B cell (primary cell): ENCODE results near the gene PAM. TPM values are rescaled to one million over a fixed set of nuclear protein-coding genes. Genes with fewer than 3 reads are reported as not detected.

ENCODE experiments used
- ATAC-seq: fragments of 200-7000 bp; cut with Tn5 transposase; one replicate; pipeline ENCODE4 v1.10.0; 2021; ENCODE audit warnings: low read depth, mild to moderate bottlenecking, moderate number of reproducible peaks, moderate library complexity
- CTCF ChIA-PET: fragments of 350-600 bp; sonication (Branson Sonifier 250); formaldehyde crosslinking; loops from one replicate; lab custom pipeline; 2021; ENCODE audit warnings: antibody characterized with exemption, inconsistent platforms; lab: Charles Lee
- POLR2A ChIA-PET: fragments of 350-600 bp; sonication (Branson Sonifier 250); formaldehyde crosslinking; loops from one replicate; lab custom pipeline; 2021; ENCODE audit warnings: antibody characterized with exemption; lab: Charles Lee
- DNase-seq: peaks from one replicate; pipeline ENCODE4 v3.0.0; 2013
- H2AFZ ChIP-seq: 2 replicates; pipeline ENCODE4 v1.6.1; 2012; ENCODE audit warnings: mild to moderate bottlenecking, low read depth, low read length; ENCODE audit not compliant: insufficient read depth, poor library complexity, severe bottlenecking
- H3K27ac ChIP-seq, 2 donors: 1 replicate in 1 of 2; 2 replicates in 1 of 2; pipeline ENCODE4 v1.5.1; 2012 to 2013; ENCODE audit warnings: low read length in 2 of 2, mild to moderate bottlenecking in 2 of 2, moderate library complexity in 1 of 2
- H3K27me3 ChIP-seq, 4 experiments: fragments of 200-600 bp in 1 of 4; sonication (generic) in 1 of 4; replicated peaks in 1 of 4; 1 replicate in 2 of 4; 2 replicates in 2 of 4; pipeline versions ENCODE4 v1.6.1 to v1.7.0; 2013 to 2016; ENCODE audit warnings: low read length in 3 of 4, mild to moderate bottlenecking in 2 of 4, mixed read lengths in 1 of 4, moderate library complexity in 1 of 4; ENCODE audit not compliant: insufficient read depth in 4 of 4, control insufficient read depth in 3 of 4; ENCODE audit errors: control extremely low read depth in 1 of 4
- H3K36me3 ChIP-seq, 2 experiments: replicated peaks in 1 of 2; 1 replicate in 1 of 2; 2 replicates in 1 of 2; pipeline versions ENCODE4 v1.6.1 to v1.7.1; 2013; ENCODE audit warnings: low read length in 1 of 2; ENCODE audit not compliant: insufficient read depth in 2 of 2, control insufficient read depth in 1 of 2; ENCODE audit errors: control extremely low read depth in 1 of 2, extremely low read depth in 1 of 2
- H3K4me1 ChIP-seq, 2 donors: fragments of 200-600 bp in 1 of 2; sonication (generic) in 1 of 2; 1 replicate in 1 of 2; 2 replicates in 1 of 2; pipeline versions ENCODE4 v1.5.1 to v1.6.1; 2013 to 2017; ENCODE audit warnings: low read length in 2 of 2; ENCODE audit not compliant: control insufficient read depth in 2 of 2, insufficient read depth in 2 of 2
- H3K4me2 ChIP-seq: replicated peaks from 2 replicates; pipeline ENCODE3; 2012; ENCODE audit warnings: mild to moderate bottlenecking, low read depth, low read length; ENCODE audit not compliant: poor library complexity, severe bottlenecking
- H3K4me3 ChIP-seq, 5 experiments: fragments of 200-600 bp in 1 of 5; sonication (generic) in 1 of 5; 1 replicate in 3 of 5; 2 replicates in 2 of 5; pipeline versions ENCODE4 v1.5.1 to v1.7.0; 2011 to 2016; ENCODE audit warnings: low read length in 4 of 5, mild to moderate bottlenecking in 4 of 5, low read depth in 2 of 5, control low read depth in 1 of 5, moderate library complexity in 1 of 5; ENCODE audit not compliant: insufficient read depth in 1 of 5; ENCODE audit errors: control extremely low read depth in 1 of 5, extremely low read depth in 1 of 5
- H3K79me2 ChIP-seq: fragments of 200-600 bp; sonication (generic); one replicate; pipeline ENCODE4 v1.6.0; 2016; ENCODE audit warnings: low read length; ENCODE audit not compliant: control insufficient read depth, insufficient read depth
- H3K9ac ChIP-seq: fragments of 200-600 bp; sonication (generic); 2 replicates; pipeline ENCODE4 v1.6.1; 2017; ENCODE audit warnings: mild to moderate bottlenecking, low read length, moderate library complexity
- H3K9me3 ChIP-seq, 3 donors: one replicate each; pipeline versions ENCODE4 v1.6.1 to v1.7.1; 2013; ENCODE audit warnings: low read length in 2 of 3; ENCODE audit not compliant: control insufficient read depth in 2 of 3, insufficient read depth in 1 of 3; ENCODE audit errors: control extremely low read depth in 1 of 3
- H4K20me1 ChIP-seq: 2 replicates; pipeline ENCODE4 v1.6.0; 2012; ENCODE audit warnings: mild to moderate bottlenecking, low read length; ENCODE audit not compliant: insufficient read depth, control insufficient read depth, poor library complexity, severe bottlenecking
- H3K27ac Mint-ChIP-seq: one replicate; pipeline ENCODE4 v1.8.0; 2021; ENCODE audit warnings: mixed read lengths
- H3K27me3 Mint-ChIP-seq: one replicate; pipeline ENCODE4 v1.8.0; 2021; ENCODE audit warnings: mixed read lengths
- H3K4me1 Mint-ChIP-seq: one replicate; pipeline ENCODE4 v1.8.0; 2021; ENCODE audit warnings: mixed read lengths
- H3K4me3 Mint-ChIP-seq: one replicate; pipeline ENCODE4 v1.8.0; 2021; ENCODE audit warnings: mixed read lengths
- H3K9me3 Mint-ChIP-seq: one replicate; pipeline ENCODE4 v1.8.0; 2022; ENCODE audit warnings: mixed read lengths; ENCODE audit not compliant: insufficient read depth
- EZH2 ChIP-seq: IDR thresholded peaks from 2 replicates; pipeline ENCODE4 v1.6.1; 2012; ENCODE audit warnings: borderline replicate concordance, low read depth, mild to moderate bottlenecking, moderate library complexity, low read length; ENCODE audit not compliant: insufficient read depth, poor library complexity, severe bottlenecking
- WGBS: methylation state at CpG from one replicate; pipeline ENCODE4 v1.1.5; 2013; ENCODE audit warnings: missing lambda C conversion rate; ENCODE audit not compliant: insufficient coverage; 5-methylcytosine and 5-hydroxymethylcytosine counted together
- intact Hi-C: fragments of 100-400 bp; cut with micrococcal nuclease; formaldehyde crosslinking; loops from one replicate; pipeline ENCODE4 v1.10.0; 2022
- polyA plus RNA-seq: library from polyadenylated mRNA; depleted of rRNA; stranded (reverse); fragments of >200 nt; gene quantifications from 2 replicates; pipeline ENCODE4 v1.2.3, GENCODE V29; 2012
- total RNA-seq, 2 donors: library from RNA; stranded (reverse); fragments of 120-200 nt in 1 of 2; gene quantifications; 1 replicate in 1 of 2; 2 replicates in 1 of 2; pipeline versions ENCODE4 v1.2.3 to v1.2.4, GENCODE V29; 2013 to 2022
- TF ChIP-seq, protein P1 (sequence below): fragments of 200-600 bp; IDR thresholded peaks from one replicate; pipeline ENCODE4 v1.8.0; 2022; ENCODE audit warnings: antibody characterized with exemption, mild to moderate bottlenecking

Gene PAM
- total and polyA plus RNA-seq, 2 donors (not counting 1 experiment from before 2014, with no cell fraction given): 1.00 to 34.8 TPM

DNA sequence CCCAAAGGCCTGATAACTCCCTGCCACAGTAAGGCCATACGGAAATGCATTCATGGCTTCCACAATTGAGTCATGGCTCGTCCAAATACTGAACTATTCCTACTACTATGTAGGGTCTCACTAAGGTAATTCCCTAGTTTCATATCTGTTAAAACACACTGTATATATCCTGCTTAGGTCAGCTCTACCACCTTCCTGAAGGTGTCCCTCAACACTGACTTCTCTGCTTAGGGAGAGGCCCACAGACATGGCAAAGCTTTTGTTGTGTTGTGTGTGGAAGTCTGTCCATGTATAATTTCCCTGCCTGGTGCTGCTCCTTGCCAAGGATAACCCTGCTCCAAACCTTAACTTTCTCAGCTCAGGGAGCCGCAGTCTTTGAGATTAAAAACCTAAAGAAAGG lies 304.4 kb downstream of the PAM start:
- no peak overlapping the region for H3K4me3 ChIP-seq
- no peak overlapping the region for H3K9ac ChIP-seq
- no peak overlapping the region for H3K27ac ChIP-seq
- Mint-ChIP-seq H3K27ac (no peak overlapping the region), H3K9me3 (no peaks in the 10 kb centered on the region), H3K27me3 (peaks cover 8% of the 10 kb centered on the region), H3K4me1 (no peaks in the 10 kb centered on the region), H3K4me3 (no peak overlapping the region)
- no peak overlapping the region for H3K4me2 ChIP-seq
- no peaks in the 10 kb centered on the region for H4K20me1 ChIP-seq
- no peaks in the 10 kb centered on the region for H3K36me3 ChIP-seq
- no peaks in the 10 kb centered on the region for H3K79me2 ChIP-seq
- peaks cover 0 to 2% (median 0%) of the 10 kb centered on the region in 4 experiments for H3K27me3 ChIP-seq
- DNase-seq: no peak
- no peaks in the 10 kb centered on the region for H3K9me3 ChIP-seq
- ChIA-PET CTCF (interaction anchor here (1.7 kb wide), 1 partner anchor 20 kb away, joined by 4 read pairs; no protein-coding TSS in a partner anchor), POLR2A (no interaction called here)
- intact Hi-C loops: no loop called here
- no peaks in the 10 kb centered on the region for H3K4me1 ChIP-seq
- no peak overlapping the region for H2AFZ ChIP-seq
- ATAC-seq: no peak
- 86% methylated on average over 2 of the region's 3 CpGs for WGBS
- no peak for TF ChIP-seq EZH2
- TF ChIP-seq, protein P1, sequence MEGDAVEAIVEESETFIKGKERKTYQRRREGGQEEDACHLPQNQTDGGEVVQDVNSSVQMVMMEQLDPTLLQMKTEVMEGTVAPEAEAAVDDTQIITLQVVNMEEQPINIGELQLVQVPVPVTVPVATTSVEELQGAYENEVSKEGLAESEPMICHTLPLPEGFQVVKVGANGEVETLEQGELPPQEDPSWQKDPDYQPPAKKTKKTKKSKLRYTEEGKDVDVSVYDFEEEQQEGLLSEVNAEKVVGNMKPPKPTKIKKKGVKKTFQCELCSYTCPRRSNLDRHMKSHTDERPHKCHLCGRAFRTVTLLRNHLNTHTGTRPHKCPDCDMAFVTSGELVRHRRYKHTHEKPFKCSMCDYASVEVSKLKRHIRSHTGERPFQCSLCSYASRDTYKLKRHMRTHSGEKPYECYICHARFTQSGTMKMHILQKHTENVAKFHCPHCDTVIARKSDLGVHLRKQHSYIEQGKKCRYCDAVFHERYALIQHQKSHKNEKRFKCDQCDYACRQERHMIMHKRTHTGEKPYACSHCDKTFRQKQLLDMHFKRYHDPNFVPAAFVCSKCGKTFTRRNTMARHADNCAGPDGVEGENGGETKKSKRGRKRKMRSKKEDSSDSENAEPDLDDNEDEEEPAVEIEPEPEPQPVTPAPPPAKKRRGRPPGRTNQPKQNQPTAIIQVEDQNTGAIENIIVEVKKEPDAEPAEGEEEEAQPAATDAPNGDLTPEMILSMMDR: no peak

DNA sequence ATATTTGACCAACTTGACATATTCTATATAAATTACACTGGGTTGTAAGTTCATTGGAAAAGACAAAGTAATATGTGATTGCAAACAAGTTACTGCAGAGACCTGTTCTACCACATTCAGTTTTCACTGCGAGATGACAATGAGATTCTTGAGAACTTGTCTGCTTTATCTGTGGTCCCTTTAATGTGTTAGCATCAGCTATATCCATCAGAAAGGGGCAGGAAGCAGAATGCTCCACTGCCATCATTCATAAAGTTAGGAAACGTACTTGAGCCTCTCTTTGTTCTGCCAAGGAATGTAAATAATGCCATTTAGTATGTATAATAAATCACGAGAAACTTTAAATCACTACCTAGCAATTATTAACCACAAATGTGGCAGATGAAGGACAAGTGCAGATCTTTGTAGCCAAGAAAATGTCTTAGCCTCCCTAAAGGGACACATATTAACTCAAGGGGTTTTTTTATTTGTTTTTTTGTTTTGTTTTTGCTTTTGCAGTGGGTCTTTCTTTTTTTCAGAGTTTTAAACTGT lies 305.4 kb downstream of the PAM start:
- POLR2A ChIA-PET: no interaction called here
- no CpG with 5 or more reads among the region's 3 CpGs for WGBS
- Histone ChIP-seq H4K20me1 (no peaks in the 10 kb centered on the region), H3K4me1 (no peaks in the 10 kb centered on the region), H3K27me3 (peaks cover 0 to 2% (median 0%) of the 10 kb centered on the region in 4 experiments), H3K36me3 (no peaks in the 10 kb centered on the region), H3K9ac (no peak overlapping the region), H3K79me2 (no peaks in the 10 kb centered on the region), H3K27ac (no peak overlapping the region), H3K4me2 (no peak overlapping the region), H2AFZ (no peak overlapping the region), H3K4me3 (no peak overlapping the region), H3K9me3 (no peaks in the 10 kb centered on the region)
- H3K9me3 Mint-ChIP-seq: no peaks in the 10 kb centered on the region
- peaks cover 8% of the 10 kb centered on the region for H3K27me3 Mint-ChIP-seq
- CTCF ChIA-PET: no interaction called here
- intact Hi-C loops: no loop called here
- H3K4me3 Mint-ChIP-seq: no peak overlapping the region
- H3K27ac Mint-ChIP-seq: no peak overlapping the region
- DNase-seq: no peak
- H3K4me1 Mint-ChIP-seq: no peaks in the 10 kb centered on the region
- no peak for TF ChIP-seq EZH2
- TF ChIP-seq, protein P1: no peak
- ATAC-seq: no peak
